ENCODE measurements around the gene MAD2L1. TPM values are rescaled to one million over a fixed set of nuclear protein-coding genes. Genes with fewer than 3 reads are reported as not detected.

MAD2L1 gene
- 1 to 10 TPM; 1.5 to 4.1 (median 2.6) TPM for total RNA-seq
- 5.4 TPM for total RNA-seq (2013)

DNA sequence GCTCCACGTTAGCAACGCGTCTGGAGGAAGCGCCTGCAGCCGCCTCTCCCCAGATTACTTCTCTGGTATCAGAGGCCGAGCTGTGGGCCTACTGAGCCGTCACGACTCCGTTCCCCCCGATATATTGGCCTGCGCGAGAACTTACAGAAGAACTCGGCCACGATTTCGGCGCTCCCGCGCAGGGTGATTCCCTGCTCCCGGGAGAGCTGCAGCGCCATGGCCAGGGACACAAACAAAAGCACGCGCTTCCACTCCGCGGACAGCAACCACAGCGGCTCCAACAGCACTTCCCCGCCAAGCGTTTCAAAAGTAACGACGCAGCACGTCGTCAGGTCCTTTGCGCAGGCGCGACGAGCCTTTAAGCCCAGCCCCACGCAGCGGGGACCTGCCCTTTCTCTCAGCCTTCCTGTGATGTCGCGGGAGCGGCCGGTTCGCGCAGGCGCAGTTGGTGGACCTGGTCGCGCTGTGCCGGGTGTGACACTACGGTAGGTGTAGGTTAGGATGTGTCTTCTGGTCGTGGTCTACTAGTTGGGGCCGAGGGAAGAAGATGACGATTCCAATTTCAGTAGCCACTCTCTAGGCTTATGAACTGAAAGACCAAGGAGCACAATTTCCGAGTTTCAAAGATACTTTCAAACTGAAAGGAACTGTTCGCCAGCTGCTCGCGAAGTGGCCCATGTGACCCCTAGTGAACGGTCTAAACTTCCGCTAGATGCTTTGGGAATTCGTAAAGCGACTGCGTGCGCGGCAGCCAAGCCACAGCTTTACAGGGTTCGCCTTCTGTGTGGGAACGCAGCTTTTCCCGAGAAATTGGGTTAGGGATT, at the start of gene MAD2L1:
Gene MAD2L1 (minus strand): TSS at position 332 of the 824 bp plus-strand sequence. CDS start 114 bp downstream, at position 218.
- intact Hi-C loops (cut with micrococcal nuclease) = no loop called here
- H3K4me3 Mint-ChIP-seq = peak within 1 kb of the TSS; percentile 96
- no peaks in the 10 kb centered on the region for H3K36me3 Mint-ChIP-seq
- TF ChIP-seq, protein P1, sequence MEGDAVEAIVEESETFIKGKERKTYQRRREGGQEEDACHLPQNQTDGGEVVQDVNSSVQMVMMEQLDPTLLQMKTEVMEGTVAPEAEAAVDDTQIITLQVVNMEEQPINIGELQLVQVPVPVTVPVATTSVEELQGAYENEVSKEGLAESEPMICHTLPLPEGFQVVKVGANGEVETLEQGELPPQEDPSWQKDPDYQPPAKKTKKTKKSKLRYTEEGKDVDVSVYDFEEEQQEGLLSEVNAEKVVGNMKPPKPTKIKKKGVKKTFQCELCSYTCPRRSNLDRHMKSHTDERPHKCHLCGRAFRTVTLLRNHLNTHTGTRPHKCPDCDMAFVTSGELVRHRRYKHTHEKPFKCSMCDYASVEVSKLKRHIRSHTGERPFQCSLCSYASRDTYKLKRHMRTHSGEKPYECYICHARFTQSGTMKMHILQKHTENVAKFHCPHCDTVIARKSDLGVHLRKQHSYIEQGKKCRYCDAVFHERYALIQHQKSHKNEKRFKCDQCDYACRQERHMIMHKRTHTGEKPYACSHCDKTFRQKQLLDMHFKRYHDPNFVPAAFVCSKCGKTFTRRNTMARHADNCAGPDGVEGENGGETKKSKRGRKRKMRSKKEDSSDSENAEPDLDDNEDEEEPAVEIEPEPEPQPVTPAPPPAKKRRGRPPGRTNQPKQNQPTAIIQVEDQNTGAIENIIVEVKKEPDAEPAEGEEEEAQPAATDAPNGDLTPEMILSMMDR (IDR thresholded peaks at IDR 0.05) = no peak
- H3K4me1 ChIP-seq (ENCODE audit: control insufficient read depth, insufficient read depth, low read length) = peaks cover 12% of the 10 kb centered on the region
- H3K4me1 Mint-ChIP-seq = peaks cover 23 to 24% of the 10 kb centered on the region in 2 donors
- ATAC-seq (peak; percentile 92 to 97 (median 93)), DNase-seq (peak; percentile 97 to 100)
- H3K27ac ChIP-seq (ENCODE audit: low read length) = peak within 1 kb of the TSS; percentile 88
- H3K27me3 Mint-ChIP-seq (ENCODE audit: low read depth in 2 of 2) = no peaks in the 10 kb centered on the region
- H3K27me3 ChIP-seq (ENCODE audit: control insufficient read depth, insufficient read depth, low read length) = no peaks in the 10 kb centered on the region
- WGBS (ENCODE audit: insufficient coverage) = under 1% methylated on average over 65 of the region's 65 CpGs
- peak within 1 kb of the TSS; percentile 79 for H3K4me3 ChIP-seq (ENCODE audit: low read length)
- peak within 1 kb of the TSS; percentile 97 for H3K27ac Mint-ChIP-seq
- no peaks in the 10 kb centered on the region for H3K9me3 ChIP-seq (ENCODE audit: control insufficient read depth, insufficient read depth, low read length)
- H3K9me3 Mint-ChIP-seq = no peaks in the 10 kb centered on the region
- H3K36me3 ChIP-seq (ENCODE audit: control insufficient read depth, insufficient read depth, low read length) = no peaks in the 10 kb centered on the region

DNA sequence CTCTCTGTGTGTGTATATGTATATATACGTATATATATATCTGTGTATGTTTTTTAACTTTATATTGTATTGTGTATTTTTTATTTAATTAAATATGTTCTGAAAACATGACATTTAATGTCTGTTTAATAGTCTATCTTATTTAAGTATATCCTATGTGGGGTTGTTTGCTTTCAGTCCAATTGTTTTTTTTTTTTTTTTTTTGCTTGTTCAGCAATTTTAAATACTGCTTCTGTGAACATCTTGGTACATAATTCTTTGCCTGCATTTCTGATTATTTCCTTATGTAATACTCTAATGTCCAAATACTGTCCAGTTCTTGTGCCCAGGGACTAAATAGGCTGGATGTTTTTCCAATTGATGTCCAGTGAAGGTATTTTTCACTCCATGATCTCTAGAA, 45.1 kb upstream of the MAD2L1 start:
- TF ChIP-seq, protein P1 (IDR thresholded peaks at IDR 0.05) = no peak

DNA sequence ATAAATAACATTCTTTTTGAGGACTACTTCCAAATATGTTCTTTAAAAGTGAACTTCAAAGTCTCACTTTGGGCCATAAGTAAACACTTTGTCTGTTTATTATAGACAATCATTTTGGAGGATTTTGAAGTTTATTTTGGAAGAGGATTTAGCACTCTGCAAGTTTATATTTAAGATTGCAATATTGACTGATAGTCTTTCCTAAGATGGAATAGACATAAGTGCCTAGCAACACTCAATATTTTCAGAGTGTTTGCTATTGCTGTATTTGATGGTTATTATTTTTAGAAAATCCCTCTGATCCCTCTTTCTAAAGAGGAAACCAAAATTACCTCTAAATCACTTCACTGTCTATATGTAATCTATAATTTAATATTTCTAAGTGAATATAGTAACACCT, 42.8 kb upstream of the MAD2L1 start:
- ATAC-seq = no peak
- intact Hi-C loops (cut with micrococcal nuclease) = no loop called here
- Histone ChIP-seq H3K4me3 (ENCODE audit: low read length) (no peak overlapping the region), H3K36me3 (ENCODE audit: control insufficient read depth, insufficient read depth, low read length) (no peaks in the 10 kb centered on the region), H3K4me1 (ENCODE audit: control insufficient read depth, insufficient read depth, low read length) (no peaks in the 10 kb centered on the region), H3K27me3 (ENCODE audit: control insufficient read depth, insufficient read depth, low read length) (no peaks in the 10 kb centered on the region), H3K9me3 (ENCODE audit: control insufficient read depth, insufficient read depth, low read length) (no peaks in the 10 kb centered on the region), H3K27ac (ENCODE audit: low read length) (no peak overlapping the region)
- Mint-ChIP-seq H3K9me3 (peaks cover 3% of the 10 kb centered on the region in 2 donors), H3K27ac (no peak overlapping the region), H3K36me3 (no peaks in the 10 kb centered on the region), H3K27me3 (ENCODE audit: low read depth in 2 of 2) (no peaks in the 10 kb centered on the region), H3K4me1 (no peaks in the 10 kb centered on the region), H3K4me3 (no peak overlapping the region)
- TF ChIP-seq, protein P1 (IDR thresholded peaks at IDR 0.05) = no peak
- DNase-seq = no peak

More for the DNA sequence above, 45.1 kb upstream of the MAD2L1 start:
- Mint-ChIP-seq H3K36me3 (no peaks in the 10 kb centered on the region), H3K27me3 (ENCODE audit: low read depth in 2 of 2) (no peaks in the 10 kb centered on the region), H3K4me1 (no peaks in the 10 kb centered on the region), H3K9me3 (peaks cover 4 to 5% of the 10 kb centered on the region in 2 donors), H3K4me3 (no peak overlapping the region), H3K27ac (no peak overlapping the region)
- WGBS (ENCODE audit: insufficient coverage) = no CpG with 5 or more reads among the region's 1 CpG
- intact Hi-C loops (cut with micrococcal nuclease) = no loop called here
- Histone ChIP-seq H3K4me1 (ENCODE audit: control insufficient read depth, insufficient read depth, low read length) (no peaks in the 10 kb centered on the region), H3K27ac (ENCODE audit: low read length) (no peak overlapping the region), H3K27me3 (ENCODE audit: control insufficient read depth, insufficient read depth, low read length) (no peaks in the 10 kb centered on the region), H3K4me3 (ENCODE audit: low read length) (no peak overlapping the region), H3K9me3 (ENCODE audit: control insufficient read depth, insufficient read depth, low read length) (no peaks in the 10 kb centered on the region), H3K36me3 (ENCODE audit: control insufficient read depth, insufficient read depth, low read length) (no peaks in the 10 kb centered on the region)
- ATAC-seq (no peak), DNase-seq (no peak)
